ENCODE data around the gene SMARCA4. TPM values are rescaled to one million over a fixed set of nuclear protein-coding genes. Genes with fewer than 3 reads are reported as not detected.

Gene SMARCA4
- total and polyA plus RNA-seq, 12 donors = 46.3 to 124 (median 64.9) TPM

- no peaks in the 10 kb centered on the region for H3K4me1 ChIP-seq (replicated peaks in 1 of 2)
- DNase-seq = no peak
- H3K36me3 ChIP-seq (replicated peaks in 1 of 2) = peaks cover 0 to 80% of the 10 kb centered on the region in 2 donors
- H3K9me3 ChIP-seq (replicated peaks in 1 of 3) = no peaks in the 10 kb centered on the region
- H3K27ac ChIP-seq = no peak overlapping the region
- intact Hi-C loops (cut with DNase I) = no loop called here
- no peaks in the 10 kb centered on the region for H3K27me3 ChIP-seq
- 91 to 96% (median 94%) methylated on average over 20 to 32 of the region's 32 CpGs for WGBS, 4 donors
- H3K4me3 ChIP-seq = no peak overlapping the region
- TF ChIP-seq, protein P1, sequence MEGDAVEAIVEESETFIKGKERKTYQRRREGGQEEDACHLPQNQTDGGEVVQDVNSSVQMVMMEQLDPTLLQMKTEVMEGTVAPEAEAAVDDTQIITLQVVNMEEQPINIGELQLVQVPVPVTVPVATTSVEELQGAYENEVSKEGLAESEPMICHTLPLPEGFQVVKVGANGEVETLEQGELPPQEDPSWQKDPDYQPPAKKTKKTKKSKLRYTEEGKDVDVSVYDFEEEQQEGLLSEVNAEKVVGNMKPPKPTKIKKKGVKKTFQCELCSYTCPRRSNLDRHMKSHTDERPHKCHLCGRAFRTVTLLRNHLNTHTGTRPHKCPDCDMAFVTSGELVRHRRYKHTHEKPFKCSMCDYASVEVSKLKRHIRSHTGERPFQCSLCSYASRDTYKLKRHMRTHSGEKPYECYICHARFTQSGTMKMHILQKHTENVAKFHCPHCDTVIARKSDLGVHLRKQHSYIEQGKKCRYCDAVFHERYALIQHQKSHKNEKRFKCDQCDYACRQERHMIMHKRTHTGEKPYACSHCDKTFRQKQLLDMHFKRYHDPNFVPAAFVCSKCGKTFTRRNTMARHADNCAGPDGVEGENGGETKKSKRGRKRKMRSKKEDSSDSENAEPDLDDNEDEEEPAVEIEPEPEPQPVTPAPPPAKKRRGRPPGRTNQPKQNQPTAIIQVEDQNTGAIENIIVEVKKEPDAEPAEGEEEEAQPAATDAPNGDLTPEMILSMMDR (IDR thresholded peaks at IDR 0.05) = no peak
- TF ChIP-seq POLR2A (IDR thresholded peaks at IDR 0.05) = no peak
These were observed 26.9 kb downstream of the SMARCA4 start for GRCh38 chr19:10987571-10988297.

GRCh38 chr19:10988380-10988779 lies 27.6 kb downstream of the SMARCA4 start:
- Histone ChIP-seq H3K36me3 (replicated peaks in 1 of 2) (peaks cover 0 to 85% of the 10 kb centered on the region in 2 donors), H3K27me3 (no peaks in the 10 kb centered on the region), H3K4me1 (replicated peaks in 1 of 2) (no peaks in the 10 kb centered on the region), H3K9me3 (replicated peaks in 1 of 3) (no peaks in the 10 kb centered on the region), H3K27ac (no peak overlapping the region), H3K4me3 (no peak overlapping the region)
- TF ChIP-seq, protein P1 (IDR thresholded peaks at IDR 0.05) = no peak
- TF ChIP-seq POLR2A (IDR thresholded peaks at IDR 0.05) = no peak
- intact Hi-C loops (cut with DNase I) = no loop called here
- WGBS, 4 donors = 87 to 94% (median 90%) methylated on average over 2 of the region's 2 CpGs
- no peak for DNase-seq

DNA sequence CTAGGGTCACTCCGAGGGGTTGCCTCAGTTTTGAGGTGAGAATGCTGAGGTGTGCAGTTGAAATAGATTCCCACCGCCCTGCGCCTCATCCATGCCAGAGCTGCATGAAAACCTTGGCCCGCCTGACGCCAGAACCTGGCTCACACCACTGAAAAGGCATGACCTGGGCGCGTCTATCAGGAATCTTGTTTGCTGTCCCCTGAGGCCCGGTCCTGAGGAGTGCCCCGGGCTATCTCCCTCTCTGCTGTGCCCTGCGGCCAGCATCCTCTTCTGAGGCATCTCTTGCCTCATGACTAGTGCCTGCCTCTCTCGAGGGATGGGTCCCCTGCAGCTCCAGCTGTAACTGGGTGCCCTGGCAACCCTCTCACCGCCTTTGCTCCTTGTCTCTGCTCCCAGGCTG lies 28.1 kb downstream of the SMARCA4 start:
- TF ChIP-seq POLR2A (IDR thresholded peaks at IDR 0.05) = no peak
- TF ChIP-seq, protein P1 (IDR thresholded peaks at IDR 0.05) = no peak
- Histone ChIP-seq H3K27me3 (no peaks in the 10 kb centered on the region), H3K36me3 (replicated peaks in 1 of 2) (peaks cover 0 to 83% of the 10 kb centered on the region in 2 donors), H3K4me3 (no peak overlapping the region), H3K9me3 (replicated peaks in 1 of 3) (no peaks in the 10 kb centered on the region), H3K27ac (no peak overlapping the region), H3K4me1 (replicated peaks in 1 of 2) (no peaks in the 10 kb centered on the region)
- DNase-seq = no peak
- WGBS, 4 donors = 89 to 93% (median 92%) methylated on average over 7 to 12 of the region's 12 CpGs
- intact Hi-C loops (cut with DNase I) = no loop called here

- no peak for TF ChIP-seq POLR2A (IDR thresholded peaks at IDR 0.05)
- TF ChIP-seq, protein P1 (IDR thresholded peaks at IDR 0.05) = no peak
- 95 to 97% (median 97%) methylated on average over 16 to 20 of the region's 20 CpGs for WGBS, 4 donors
- no peaks in the 10 kb centered on the region for H3K27me3 ChIP-seq
These were observed 30.2 kb downstream of the SMARCA4 start for GRCh38 chr19:10991076-10991475.

More at GRCh38 chr19:10991076-10991475, 30.2 kb downstream of the SMARCA4 start:
- DNase-seq = no peak
- H3K36me3 ChIP-seq (replicated peaks in 1 of 2) = peaks cover 0 to 81% of the 10 kb centered on the region in 2 donors
- intact Hi-C loops (cut with DNase I) = no loop called here
- no peaks in the 10 kb centered on the region for H3K9me3 ChIP-seq (replicated peaks in 1 of 3)
- no peaks in the 10 kb centered on the region for H3K4me1 ChIP-seq (replicated peaks in 1 of 2)
- no peak overlapping the region for H3K27ac ChIP-seq
- no peak overlapping the region for H3K4me3 ChIP-seq
